Transverse colon (tissue), 4 donors: ENCODE results near the gene OCSTAMP.

ENCODE experiments used
- POLR2A ChIP-seq: fragments of 450-650 bp; IDR thresholded peaks from one replicate; pipeline ENCODE4 v1.6.1; 2016; ENCODE audit warnings: antibody characterized with exemption, mild to moderate bottlenecking, moderate library complexity
- POLR2AphosphoS5 ChIP-seq, 3 donors: sonication (generic); formaldehyde crosslinking; IDR thresholded peaks; one replicate each; pipeline ENCODE4 v1.6.1; 2016; ENCODE audit warnings: antibody characterized with exemption in 3 of 3
- TF ChIP-seq, protein P1 (sequence below), 5 experiments: fragments of 200-600 bp in 3 of 5; fragments of 450-650 bp in 2 of 5; sonication (generic) in 3 of 5; IDR thresholded peaks; 1 replicate in 2 of 5; 2 replicates in 3 of 5; pipeline ENCODE4 v1.5.1; 2016 to 2017; ENCODE audit warnings: antibody characterized with exemption in 5 of 5, inconsistent platforms in 3 of 5, mild to moderate bottlenecking in 2 of 5, moderate library complexity in 1 of 5

- TF ChIP-seq, protein P1, sequence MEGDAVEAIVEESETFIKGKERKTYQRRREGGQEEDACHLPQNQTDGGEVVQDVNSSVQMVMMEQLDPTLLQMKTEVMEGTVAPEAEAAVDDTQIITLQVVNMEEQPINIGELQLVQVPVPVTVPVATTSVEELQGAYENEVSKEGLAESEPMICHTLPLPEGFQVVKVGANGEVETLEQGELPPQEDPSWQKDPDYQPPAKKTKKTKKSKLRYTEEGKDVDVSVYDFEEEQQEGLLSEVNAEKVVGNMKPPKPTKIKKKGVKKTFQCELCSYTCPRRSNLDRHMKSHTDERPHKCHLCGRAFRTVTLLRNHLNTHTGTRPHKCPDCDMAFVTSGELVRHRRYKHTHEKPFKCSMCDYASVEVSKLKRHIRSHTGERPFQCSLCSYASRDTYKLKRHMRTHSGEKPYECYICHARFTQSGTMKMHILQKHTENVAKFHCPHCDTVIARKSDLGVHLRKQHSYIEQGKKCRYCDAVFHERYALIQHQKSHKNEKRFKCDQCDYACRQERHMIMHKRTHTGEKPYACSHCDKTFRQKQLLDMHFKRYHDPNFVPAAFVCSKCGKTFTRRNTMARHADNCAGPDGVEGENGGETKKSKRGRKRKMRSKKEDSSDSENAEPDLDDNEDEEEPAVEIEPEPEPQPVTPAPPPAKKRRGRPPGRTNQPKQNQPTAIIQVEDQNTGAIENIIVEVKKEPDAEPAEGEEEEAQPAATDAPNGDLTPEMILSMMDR (IDR thresholded peaks at IDR 0.05): peak; percentile 45 to 63 (median 58)
- TF ChIP-seq POLR2A (no peak), POLR2AphosphoS5 (IDR thresholded peaks at IDR 0.05) (no peak)
Observed at GRCh38 chr20:46520976-46521579, 29.4 kb downstream of the OCSTAMP start.
